Measurements from ENCODE around the gene TTYH2. TPM values are rescaled to one million over a fixed set of nuclear protein-coding genes. Genes with fewer than 3 reads are reported as not detected.

Gene TTYH2
- total RNA-seq, 1 donor from 2014 or later, result 30.3 TPM

DNA sequence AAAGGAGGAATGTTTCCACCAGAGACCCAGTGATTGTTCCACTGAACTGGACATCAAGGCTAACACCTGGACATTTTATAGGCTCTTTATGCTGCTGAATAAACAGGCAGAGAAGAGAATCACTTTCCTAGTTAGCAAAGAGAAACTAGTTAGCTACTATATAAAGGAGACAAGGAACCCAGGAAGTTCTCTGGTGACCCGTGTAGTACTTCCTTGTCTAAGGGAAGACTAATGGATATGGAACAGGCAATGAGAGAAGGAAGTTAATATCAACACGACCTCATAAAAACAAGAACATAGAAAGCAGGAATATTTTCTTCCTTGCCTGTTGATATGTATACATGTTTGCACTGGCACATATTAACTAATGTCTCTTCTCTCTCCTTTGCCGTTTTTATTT is 40.7 kb upstream of the TTYH2 start:
- Histone ChIP-seq H3K4me3 (no peak overlapping the region), H3K36me3 (no peaks in the 10 kb centered on the region), H3K27ac (no peak overlapping the region), H3K9me3 (no peaks in the 10 kb centered on the region), H3K4me1 (no peaks in the 10 kb centered on the region), H3K27me3 (no peaks in the 10 kb centered on the region)
- no peak for TF ChIP-seq CTCF (IDR thresholded peaks at IDR 0.05)
- intact Hi-C loops (cut with DNase I), result no loop called here
- DNase-seq (ENCODE audit: low spot score in 2 of 2), result no peak

GRCh38 chr17:74176546-74177001 is 36.8 kb upstream of the TTYH2 start:
- Histone ChIP-seq H3K36me3 (no peaks in the 10 kb centered on the region), H3K9me3 (no peaks in the 10 kb centered on the region), H3K27me3 (no peaks in the 10 kb centered on the region), H3K4me1 (no peaks in the 10 kb centered on the region), H3K27ac (no peak overlapping the region), H3K4me3 (no peak overlapping the region)
- TF ChIP-seq CTCF (IDR thresholded peaks at IDR 0.05), result peak; percentile 46 to 83 (median 65)
- DNase-seq (ENCODE audit: low spot score in 2 of 2), result no peak
- intact Hi-C loops (cut with DNase I), result loop anchor here (1.0 to 5.0 kb wide), 2 partner anchors 589 to 747 kb away; no protein-coding TSS in a partner anchor

GRCh38 chr17:74177018-74177450 is 36.3 kb upstream of the TTYH2 start:
- no peaks in the 10 kb centered on the region for H3K27me3 ChIP-seq
- H3K27ac ChIP-seq, result no peak overlapping the region
- H3K9me3 ChIP-seq, result no peaks in the 10 kb centered on the region
- DNase-seq (ENCODE audit: low spot score in 2 of 2), result no peak
- no peak overlapping the region for H3K4me3 ChIP-seq
- H3K36me3 ChIP-seq, result no peaks in the 10 kb centered on the region
- intact Hi-C loops (cut with DNase I), result loop anchor here (5.0 kb wide), 1 partner anchor 590 kb away; no protein-coding TSS in a partner anchor
- TF ChIP-seq CTCF (IDR thresholded peaks at IDR 0.05), result no peak
- no peaks in the 10 kb centered on the region for H3K4me1 ChIP-seq

DNA sequence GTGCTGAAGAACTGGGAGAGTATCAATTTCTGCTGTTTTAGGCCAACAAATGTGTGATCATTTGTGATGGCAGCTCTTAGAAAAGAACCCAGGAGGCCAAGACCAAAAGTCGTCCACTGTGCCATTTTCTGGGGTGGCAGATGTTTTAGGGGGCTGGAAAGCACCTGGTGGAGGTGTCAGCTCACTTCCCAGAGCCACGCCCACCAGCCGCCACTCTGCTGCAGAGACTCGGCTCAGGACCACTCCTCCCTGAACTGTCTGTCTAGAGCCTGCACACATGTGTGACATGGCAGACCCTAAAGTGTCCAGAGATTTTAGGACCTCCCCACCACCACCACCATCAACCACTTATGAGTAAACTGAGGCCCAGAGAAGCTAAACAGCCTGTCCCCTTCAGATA is 33.8 kb upstream of the TTYH2 start:
- intact Hi-C loops (cut with DNase I), result loop anchor here (5.0 kb wide), 1 partner anchor 592 kb away; no protein-coding TSS in a partner anchor

GRCh38 chr17:74180336-74180735 is 33.0 kb upstream of the TTYH2 start:
- intact Hi-C loops (cut with DNase I), result no loop called here
- H3K4me1 ChIP-seq, result no peaks in the 10 kb centered on the region
- no peaks in the 10 kb centered on the region for H3K36me3 ChIP-seq
- no peak for DNase-seq (ENCODE audit: low spot score in 2 of 2)
- H3K27ac ChIP-seq, result no peak overlapping the region
- TF ChIP-seq CTCF (IDR thresholded peaks at IDR 0.05), result no peak
- no peaks in the 10 kb centered on the region for H3K27me3 ChIP-seq
- no peaks in the 10 kb centered on the region for H3K9me3 ChIP-seq
- H3K4me3 ChIP-seq, result no peak overlapping the region

More for the DNA sequence above, 33.8 kb upstream of the TTYH2 start:
- Histone ChIP-seq H3K27me3 (no peaks in the 10 kb centered on the region), H3K9me3 (no peaks in the 10 kb centered on the region), H3K27ac (no peak overlapping the region), H3K4me1 (no peaks in the 10 kb centered on the region), H3K36me3 (no peaks in the 10 kb centered on the region), H3K4me3 (no peak overlapping the region)
- no peak for TF ChIP-seq CTCF (IDR thresholded peaks at IDR 0.05)
- no peak for DNase-seq (ENCODE audit: low spot score in 2 of 2)

- no peak for TF ChIP-seq CTCF (IDR thresholded peaks at IDR 0.05)
Observed at GRCh38 chr17:74181341-74181740, 32.0 kb upstream of the TTYH2 start.

More at GRCh38 chr17:74181341-74181740, 32.0 kb upstream of the TTYH2 start:
- H3K27me3 ChIP-seq, result no peaks in the 10 kb centered on the region
- DNase-seq (ENCODE audit: low spot score in 2 of 2), result no peak
- no peak overlapping the region for H3K27ac ChIP-seq
- no peaks in the 10 kb centered on the region for H3K9me3 ChIP-seq
- H3K4me3 ChIP-seq, result no peak overlapping the region
- no peaks in the 10 kb centered on the region for H3K36me3 ChIP-seq
- intact Hi-C loops (cut with DNase I), result no loop called here
- no peaks in the 10 kb centered on the region for H3K4me1 ChIP-seq

All from ascending aorta (tissue), 2 donors.